NCI-H345 (cell line): ENCODE data around the gene FGF1.

ENCODE experiments used
- DNase-seq: peaks from one replicate; lab custom pipeline; 2025; lab: John Stamatoyannopoulos, UW

FGF1 gene

GRCh38 chr5:142572006-142572405, 113.9 kb downstream of the FGF1 start:
- no peak for DNase-seq

DNA sequence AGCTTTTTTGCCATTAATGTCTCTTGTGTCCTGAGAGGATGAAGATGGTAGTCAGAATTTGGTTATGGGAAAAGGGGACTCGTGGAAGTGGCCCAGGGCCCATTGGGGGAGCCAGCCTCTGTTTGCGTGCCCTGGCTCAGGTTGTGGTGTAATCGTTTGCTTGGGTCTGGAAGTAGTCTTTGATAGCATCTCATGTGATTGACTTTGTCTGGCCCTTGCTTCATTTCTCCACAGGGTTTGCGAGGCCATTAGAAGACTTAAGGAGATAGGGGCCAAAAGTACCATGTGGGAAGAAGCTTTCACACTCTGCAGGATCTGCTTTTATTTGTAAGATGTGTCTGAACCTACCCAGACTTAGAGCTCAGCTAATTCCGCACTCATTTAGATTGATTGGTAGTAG, 114.5 kb downstream of the FGF1 start:
- DNase-seq, result no peak

- DNase-seq, result no peak
These were observed 116.0 kb downstream of the FGF1 start for GRCh38 chr5:142569905-142570304.

DNA sequence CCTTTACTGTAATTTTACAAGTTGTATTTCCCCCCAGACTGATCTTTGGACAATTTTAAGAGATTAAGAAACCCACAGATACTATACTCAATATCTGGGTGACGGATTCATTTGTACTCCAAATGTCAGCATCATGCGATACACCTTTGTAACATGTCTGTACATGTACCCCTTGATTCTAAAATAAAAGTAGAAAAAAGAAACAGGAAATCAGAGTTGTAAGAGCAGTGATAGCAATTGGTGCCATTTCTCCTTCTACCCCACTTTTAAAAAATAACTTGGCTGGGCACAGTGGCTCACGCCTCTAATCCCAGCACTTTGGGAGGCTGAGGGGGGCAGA, 116.9 kb downstream of the FGF1 start:
- DNase-seq, result no peak

GRCh38 chr5:142568283-142568995, 117.5 kb downstream of the FGF1 start:
- DNase-seq, result no peak

DNA sequence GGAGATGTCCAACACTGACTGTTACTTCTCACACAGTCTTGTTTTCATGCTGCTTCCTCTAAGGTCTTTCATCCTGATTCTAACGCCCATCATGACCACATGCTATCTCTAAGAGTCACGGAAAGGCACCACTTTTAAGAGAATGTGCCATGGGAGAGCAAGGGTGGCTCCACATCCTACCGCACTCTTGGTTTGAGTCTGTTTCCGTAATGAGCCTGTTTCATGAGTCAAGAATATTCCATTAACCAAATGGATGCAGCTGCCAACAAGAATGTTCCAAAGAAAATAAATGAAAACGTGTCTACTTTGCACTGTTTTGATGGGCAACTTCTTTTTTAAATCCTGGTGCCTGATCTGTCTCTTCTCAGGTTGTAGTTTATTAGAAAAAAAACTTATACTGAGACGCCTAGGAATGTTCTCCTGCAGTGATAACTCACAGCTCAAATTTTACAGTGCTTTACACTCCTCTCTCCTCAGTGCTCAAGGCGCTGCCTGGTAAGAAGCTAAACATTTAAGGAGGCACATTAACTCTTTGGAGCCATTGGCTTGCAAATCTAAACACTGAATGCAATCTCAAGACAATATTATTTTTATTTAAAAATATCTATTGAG, 124.3 kb downstream of the FGF1 start:
- no peak for DNase-seq

- DNase-seq, result no peak
These were observed 124.9 kb downstream of the FGF1 start for GRCh38 chr5:142561029-142561428.

DNA sequence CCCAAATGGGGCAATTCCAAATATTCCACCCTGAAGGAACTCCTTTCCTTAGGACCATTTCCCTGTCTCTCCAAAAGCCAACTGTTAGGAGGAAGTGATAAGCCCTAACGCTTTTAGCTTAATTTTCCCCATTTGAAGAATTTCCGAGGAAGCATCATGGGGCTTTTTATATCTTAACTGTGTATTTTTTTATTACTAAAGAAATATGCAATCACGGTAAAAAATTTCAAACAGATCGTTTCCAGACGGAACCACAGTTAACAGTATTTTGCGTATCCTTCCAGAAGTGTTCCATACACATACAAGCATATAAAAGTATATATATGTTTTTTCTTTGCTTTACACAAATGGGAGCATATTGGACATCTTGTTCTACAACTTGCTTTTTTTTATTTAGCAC, 133.8 kb downstream of the FGF1 start:
- no peak for DNase-seq

- DNase-seq, result peak; percentile 69
These were observed 134.4 kb downstream of the FGF1 start for GRCh38 chr5:142551338-142552067.

GRCh38 chr5:142550471-142550870, 135.4 kb downstream of the FGF1 start:
- no peak for DNase-seq

DNA sequence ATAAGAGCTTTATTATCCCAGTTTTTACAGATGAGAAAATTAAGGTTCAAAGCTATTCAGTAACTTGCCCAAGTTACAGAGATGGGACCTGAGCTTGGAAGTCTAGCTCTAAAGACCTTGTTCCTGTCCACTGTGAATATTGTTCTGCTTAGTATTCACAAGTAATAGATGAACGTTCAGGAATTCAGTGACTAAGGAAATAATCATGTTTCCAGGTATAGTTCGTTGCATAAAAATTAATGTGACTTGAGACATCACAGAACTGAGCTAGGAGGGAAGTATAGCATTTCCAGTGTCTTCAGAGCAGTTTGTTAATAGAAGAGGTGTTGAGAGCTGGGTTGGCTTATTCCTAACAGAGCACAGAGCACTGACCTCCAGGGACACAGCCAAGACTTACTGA, 136.1 kb downstream of the FGF1 start:
- no peak for DNase-seq

GRCh38 chr5:142548739-142549275, 137.1 kb downstream of the FGF1 start:
- DNase-seq, result peak; percentile 88

GRCh38 chr5:142547445-142548380, 138.2 kb downstream of the FGF1 start:
- DNase-seq, result no peak

DNA sequence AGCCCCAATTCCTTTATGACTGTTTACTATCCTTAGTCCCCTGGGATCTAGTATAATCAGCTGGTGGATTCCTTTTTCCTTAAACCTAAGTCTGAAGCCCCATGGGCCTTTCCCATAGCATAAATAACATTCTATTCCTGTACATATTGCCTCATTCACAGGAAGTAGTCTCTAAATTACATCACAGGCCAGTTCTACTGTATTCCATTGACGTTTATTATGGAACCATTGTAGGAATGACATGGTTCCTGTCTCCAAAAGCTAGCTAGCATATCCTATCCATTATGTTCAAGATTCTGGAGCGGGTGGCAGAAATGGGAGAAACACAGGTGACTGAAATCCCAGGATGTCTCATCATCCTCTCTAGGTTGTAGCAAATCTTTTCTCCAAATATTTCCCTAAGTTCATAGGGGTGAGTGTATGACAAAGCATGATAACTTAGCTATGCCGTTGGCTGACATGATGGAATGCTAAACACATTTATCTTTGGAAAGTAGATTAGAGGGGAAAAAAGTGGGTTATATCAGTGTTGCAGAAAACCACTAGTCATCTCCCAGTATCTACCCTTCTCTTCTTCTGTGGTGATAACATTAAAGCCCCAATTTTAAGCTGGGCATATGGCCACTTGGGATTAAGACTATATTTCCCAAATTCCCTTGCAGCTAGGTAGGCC, 140.1 kb downstream of the FGF1 start:
- no peak for DNase-seq

GRCh38 chr5:142544946-142545649, 140.8 kb downstream of the FGF1 start:
- DNase-seq, result no peak

GRCh38 chr5:142544071-142544753, 141.7 kb downstream of the FGF1 start:
- DNase-seq, result no peak

GRCh38 chr5:142542906-142543305, 143.0 kb downstream of the FGF1 start:
- DNase-seq, result no peak
